Measurements from ENCODE around the gene VSIG8. TPM values are rescaled to one million over a fixed set of nuclear protein-coding genes. Genes with fewer than 3 reads are reported as not detected.

VSIG8 gene
- total and polyA plus RNA-seq, 2 of the 8 experiments (the other 6 are each of a cell fraction or from before 2014, with no cell fraction given): not detected

DNA sequence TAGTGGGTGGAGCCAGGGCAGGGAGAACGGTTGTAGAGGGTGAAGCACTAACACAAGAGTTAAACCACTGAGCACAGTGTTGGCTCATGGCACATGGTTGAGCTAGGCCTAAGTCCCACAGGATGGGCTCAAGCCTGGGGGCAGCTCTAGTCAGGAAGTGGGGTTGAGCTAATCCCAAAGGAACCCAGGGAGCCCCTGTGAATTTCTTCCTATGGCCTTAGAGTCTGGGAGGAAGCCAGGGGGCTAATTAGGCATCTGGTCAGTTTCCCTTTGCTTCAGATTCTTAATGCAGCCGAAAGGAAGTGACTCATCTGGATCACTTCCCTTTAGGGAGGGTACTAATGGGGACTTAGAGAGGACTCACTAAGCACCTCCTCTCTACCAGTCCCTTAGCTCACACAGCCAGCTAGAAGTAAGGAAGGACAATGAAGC, 27.4 kb upstream of the VSIG8 start:
- Histone ChIP-seq H2BK15ac (ENCODE audit: low read length) (0 out of 2 replicates have a peak overlapping the region, but pooled peaks have one; percentile 29), H3K56ac (replicated peaks; ENCODE audit: insufficient read length, low read depth, low read length) (no peak overlapping the region), H3K4ac (replicated peaks; ENCODE audit: insufficient read length, low read depth, low read length) (no peak overlapping the region), H2BK20ac (ENCODE audit: low read length) (no peak overlapping the region), H3K79me1 (ENCODE audit: low read depth, low read length) (no peaks in the 10 kb centered on the region), H4K91ac (replicated peaks; ENCODE audit: insufficient read length, low read length) (peak overlapping the region; percentile 36), H4K8ac (ENCODE audit: extremely low read depth, insufficient read depth, low read length) (no peak overlapping the region), H2BK120ac (replicated peaks; ENCODE audit: low read depth, low read length) (no peak overlapping the region), H3K4me2 (ENCODE audit: insufficient read depth in 1 of 2, low read depth in 2 of 2, low read length in 2 of 2) (no peak overlapping the region), H3K36me3 (ENCODE audit: control insufficient read depth in 2 of 4, insufficient read depth in 4 of 4, low read length in 3 of 4) (no peaks in the 10 kb centered on the region), H2BK12ac (ENCODE audit: low read depth, low read length) (peak overlapping the region; percentile 62; the same call in 1 of the 2 replicates), H4K5ac (ENCODE audit: insufficient read length, low read depth, low read length) (no peak overlapping the region), H3K4me1 (replicated peaks in 1 of 4; ENCODE audit: control insufficient read depth in 3 of 4, insufficient read depth in 4 of 4, low read length in 3 of 4) (no peaks in the 10 kb centered on the region), H3K4me3 (ENCODE audit: extremely low read depth in 1 of 4, insufficient read depth in 2 of 4, low read depth in 3 of 4, low read length in 4 of 4) (no peak overlapping the region), H3K9me3 (ENCODE audit: insufficient read depth in 2 of 2, low read depth in 1 of 2, low read length in 1 of 2) (no peaks in the 10 kb centered on the region), H2BK5ac (ENCODE audit: low read depth, low read length) (no peak overlapping the region), H3K27me3 (replicated peaks in 1 of 4; ENCODE audit: control insufficient read depth in 3 of 4, extremely low read depth in 1 of 4, insufficient read depth in 3 of 4, low read length in 3 of 4) (no peaks in the 10 kb centered on the region), H3K23me2 (ENCODE audit: low read depth, low read length) (no peaks in the 10 kb centered on the region), H3K9ac (replicated peaks in 1 of 4; ENCODE audit: extremely low read depth in 1 of 4, low read depth in 3 of 4, low read length in 3 of 4) (no peak overlapping the region), H3K23ac (ENCODE audit: insufficient read length) (no peak overlapping the region), H3K79me2 (ENCODE audit: control insufficient read depth in 1 of 2, insufficient read depth in 2 of 2, low read length in 2 of 2) (no peaks in the 10 kb centered on the region), H2AK5ac (ENCODE audit: low read depth, low read length) (no peak overlapping the region), H3K27ac (ENCODE audit: low read depth, low read length) (no peak overlapping the region), H2AFZ (ENCODE audit: low read length) (no peak overlapping the region), H3K18ac (ENCODE audit: extremely low read depth, low read length) (no peak overlapping the region), H3K14ac (ENCODE audit: insufficient read length) (no peak overlapping the region), H4K20me1 (replicated peaks in 1 of 2; ENCODE audit: control insufficient read depth in 1 of 2, insufficient read depth in 2 of 2, low read length in 2 of 2) (no peaks in the 10 kb centered on the region)
- DNase-seq (ENCODE audit: low read depth in 1 of 2, low spot score in 2 of 2): no peak
- no peak for FAIRE-seq
- 93% methylated on average over 2 of the region's 2 CpGs; no CpG with 5 or more reads in 1 of the 2 experiments for WGBS, 2 experiments (ENCODE audit: extremely low coverage in 1 of 2, insufficient coverage in 1 of 2, insufficient read length in 1 of 2, insufficient replicate concordance in 2 of 2, low coverage in 1 of 2, low lambda C conversion rate in 2 of 2, missing lambda C conversion rate in 1 of 2)
- TF ChIP-seq RFX5 (IDR thresholded peaks at IDR 0.05; ENCODE audit: borderline replicate concordance, low read depth, low read length): no peak
- TF ChIP-seq, protein P1, sequence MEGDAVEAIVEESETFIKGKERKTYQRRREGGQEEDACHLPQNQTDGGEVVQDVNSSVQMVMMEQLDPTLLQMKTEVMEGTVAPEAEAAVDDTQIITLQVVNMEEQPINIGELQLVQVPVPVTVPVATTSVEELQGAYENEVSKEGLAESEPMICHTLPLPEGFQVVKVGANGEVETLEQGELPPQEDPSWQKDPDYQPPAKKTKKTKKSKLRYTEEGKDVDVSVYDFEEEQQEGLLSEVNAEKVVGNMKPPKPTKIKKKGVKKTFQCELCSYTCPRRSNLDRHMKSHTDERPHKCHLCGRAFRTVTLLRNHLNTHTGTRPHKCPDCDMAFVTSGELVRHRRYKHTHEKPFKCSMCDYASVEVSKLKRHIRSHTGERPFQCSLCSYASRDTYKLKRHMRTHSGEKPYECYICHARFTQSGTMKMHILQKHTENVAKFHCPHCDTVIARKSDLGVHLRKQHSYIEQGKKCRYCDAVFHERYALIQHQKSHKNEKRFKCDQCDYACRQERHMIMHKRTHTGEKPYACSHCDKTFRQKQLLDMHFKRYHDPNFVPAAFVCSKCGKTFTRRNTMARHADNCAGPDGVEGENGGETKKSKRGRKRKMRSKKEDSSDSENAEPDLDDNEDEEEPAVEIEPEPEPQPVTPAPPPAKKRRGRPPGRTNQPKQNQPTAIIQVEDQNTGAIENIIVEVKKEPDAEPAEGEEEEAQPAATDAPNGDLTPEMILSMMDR (IDR thresholded peaks at IDR 0.05; ENCODE audit: control extremely low read depth in 1 of 3, insufficient read depth in 1 of 3, low read depth in 1 of 3, low read length in 3 of 3): no peak
- TF ChIP-seq BACH1 (IDR thresholded peaks at IDR 0.05; ENCODE audit: low read length): no peak
- no peak for TF ChIP-seq JUN (IDR thresholded peaks at IDR 0.05; ENCODE audit: low read depth, low read length)
- no peak for TF ChIP-seq HDAC6 (IDR thresholded peaks at IDR 0.05; ENCODE audit: low read depth, low read length)
- TF ChIP-seq, protein P2, sequence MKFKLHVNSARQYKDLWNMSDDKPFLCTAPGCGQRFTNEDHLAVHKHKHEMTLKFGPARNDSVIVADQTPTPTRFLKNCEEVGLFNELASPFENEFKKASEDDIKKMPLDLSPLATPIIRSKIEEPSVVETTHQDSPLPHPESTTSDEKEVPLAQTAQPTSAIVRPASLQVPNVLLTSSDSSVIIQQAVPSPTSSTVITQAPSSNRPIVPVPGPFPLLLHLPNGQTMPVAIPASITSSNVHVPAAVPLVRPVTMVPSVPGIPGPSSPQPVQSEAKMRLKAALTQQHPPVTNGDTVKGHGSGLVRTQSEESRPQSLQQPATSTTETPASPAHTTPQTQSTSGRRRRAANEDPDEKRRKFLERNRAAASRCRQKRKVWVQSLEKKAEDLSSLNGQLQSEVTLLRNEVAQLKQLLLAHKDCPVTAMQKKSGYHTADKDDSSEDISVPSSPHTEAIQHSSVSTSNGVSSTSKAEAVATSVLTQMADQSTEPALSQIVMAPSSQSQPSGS (IDR thresholded peaks at IDR 0.05; ENCODE audit: low read length): no peak
- TF ChIP-seq, protein P3, sequence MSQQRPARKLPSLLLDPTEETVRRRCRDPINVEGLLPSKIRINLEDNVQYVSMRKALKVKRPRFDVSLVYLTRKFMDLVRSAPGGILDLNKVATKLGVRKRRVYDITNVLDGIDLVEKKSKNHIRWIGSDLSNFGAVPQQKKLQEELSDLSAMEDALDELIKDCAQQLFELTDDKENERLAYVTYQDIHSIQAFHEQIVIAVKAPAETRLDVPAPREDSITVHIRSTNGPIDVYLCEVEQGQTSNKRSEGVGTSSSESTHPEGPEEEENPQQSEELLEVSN (IDR thresholded peaks at IDR 0.05): no peak
- TF ChIP-seq CTBP2 (IDR thresholded peaks at IDR 0.05; ENCODE audit: borderline replicate concordance, insufficient read depth, insufficient read length, low read length): no peak
- ChIA-PET CTCF (ENCODE audit: partially characterized antibody) (interaction anchor here (1.2 to 20.8 kb wide), 19 partner anchors 9 to 693 kb away, joined by 3 to 645 read pairs (median 39); partner anchors contain the start of genes DUSP23, FCRL6, SLAMF8 and VSIG8), POLR2A (ENCODE audit: partially characterized antibody) (interaction anchor here (2.0 to 2.6 kb wide), 2 partner anchors 86 to 90 kb away, joined by 4 to 10 read pairs; no protein-coding TSS in a partner anchor)
